GM12878 (cell line): ENCODE results near the gene WDR26. TPM values are rescaled to one million over a fixed set of nuclear protein-coding genes. Genes with fewer than 3 reads are reported as not detected.

Experiments
- BACH1 ChIP-seq: fragments of 450-650 bp; IDR thresholded peaks from 2 replicates; pipeline ENCODE4 v1.6.1; 2017; ENCODE audit warnings: mild to moderate bottlenecking, borderline replicate concordance
- BHLHE40 ChIP-seq, 2 experiments: fragments of 450-650 bp in 1 of 2; IDR thresholded peaks; 2 replicates each; pipeline ENCODE4 v1.6.1; 2011 to 2017; ENCODE audit warnings: low read depth in 2 of 2, borderline replicate concordance in 1 of 2, improper control_type of control experiment in 1 of 2, low read length in 1 of 2, mild to moderate bottlenecking in 1 of 2
- CHD1 ChIP-seq: IDR thresholded peaks from 2 replicates; pipeline ENCODE4 v1.6.1; 2012; ENCODE audit warnings: low read depth, low read length, improper control_type of control experiment
- CHD2 ChIP-seq: IDR thresholded peaks from 2 replicates; pipeline ENCODE4 v1.6.1; 2011; ENCODE audit warnings: low read depth, low read length, improper control_type of control experiment, borderline replicate concordance
- E2F4 ChIP-seq: IDR thresholded peaks from 2 replicates; pipeline ENCODE4 v1.6.1; 2012; ENCODE audit warnings: low read depth, low read length, improper control_type of control experiment
- FOS ChIP-seq: IDR thresholded peaks from 3 replicates; pipeline ENCODE4 v1.6.1; 2011; ENCODE audit warnings: borderline replicate concordance; ENCODE audit not compliant: insufficient read length; ENCODE audit errors: extremely low read depth
- FOXK2 ChIP-seq: fragments of 450-650 bp; IDR thresholded peaks from 2 replicates; pipeline ENCODE4 v1.6.1; 2017; ENCODE audit warnings: mild to moderate bottlenecking, moderate library complexity
- JUND ChIP-seq: IDR thresholded peaks from 2 replicates; pipeline ENCODE4 v1.6.1; 2012; ENCODE audit warnings: low read depth, mild to moderate bottlenecking, low read length, improper control_type of control experiment, moderate library complexity
- LARP7 ChIP-seq: fragments of 450-650 bp; IDR thresholded peaks from 2 replicates; pipeline ENCODE4 v1.6.1; 2017; ENCODE audit warnings: mild to moderate bottlenecking
- MTA3 ChIP-seq: IDR thresholded peaks from 2 replicates; pipeline ENCODE4 v1.6.1; 2012; ENCODE audit warnings: low read length, inconsistent platforms, borderline replicate concordance
- PKNOX1 ChIP-seq: fragments of 450-650 bp; IDR thresholded peaks from 2 replicates; pipeline ENCODE4 v1.6.1; 2016; ENCODE audit warnings: mild to moderate bottlenecking
- PRDM15 ChIP-seq: fragments of 450-650 bp; formaldehyde crosslinking; IDR thresholded peaks from 2 replicates; pipeline ENCODE4 v1.4.0; 2020; ENCODE audit warnings: mild to moderate bottlenecking, moderate library complexity
- SP1 ChIP-seq: IDR thresholded peaks from one replicate; pipeline ENCODE4 v1.6.1; 2011; ENCODE audit warnings: low read depth, low read length
- SPI1 ChIP-seq: IDR thresholded peaks from 2 replicates; pipeline ENCODE4 v1.6.1; 2011; ENCODE audit warnings: low read depth, mild to moderate bottlenecking, low read length, moderate library complexity, borderline replicate concordance; ENCODE audit not compliant: insufficient read depth
- SREBF1 ChIP-seq: IDR thresholded peaks from 2 replicates; pipeline ENCODE4 v1.6.1; 2012; ENCODE audit warnings: mild to moderate bottlenecking, low read length
- YBX1 ChIP-seq: fragments of 450-650 bp; IDR thresholded peaks from 2 replicates; pipeline ENCODE4 v1.6.1; 2016; ENCODE audit warnings: antibody characterized with exemption
- ZNF207 ChIP-seq: fragments of 450-650 bp; IDR thresholded peaks from 2 replicates; pipeline ENCODE4 v1.6.1; 2014; ENCODE audit warnings: antibody characterized with exemption, mild to moderate bottlenecking, borderline replicate concordance
- ZNF274 ChIP-seq: IDR thresholded peaks from one replicate; pipeline ENCODE4 v1.8.0; 2011; ENCODE audit not compliant: insufficient read length, insufficient read depth
- ZNF687 ChIP-seq: fragments of 450-650 bp; IDR thresholded peaks from 2 replicates; pipeline ENCODE4 v1.6.1; 2017; ENCODE audit warnings: mild to moderate bottlenecking, moderate library complexity
- polyA plus RNA-seq, 11 experiments: library from polyadenylated mRNA; depleted of rRNA in 4 of 11; unstranded in 6 of 11; stranded (reverse) in 5 of 11; fragments of >200 nt; fragmentation: Nextera tagmentation in 4 of 11; fragmentation: Illumina TruSeq in 1 of 11; extraction: Ambion mirVana in 4 of 11; extraction: Trizol in 1 of 11; gene quantifications; 1 replicate in 1 of 11; 2 replicates in 10 of 11; pipeline versions ENCODE4 v1.2.1 to v1.2.3, GENCODE V29; 2011 to 2016; ENCODE audit warnings: inconsistent platforms in 2 of 11, missing spikeins in 2 of 11, low read depth in 1 of 11
- total RNA-seq, 4 experiments: library from RNA; depleted of rRNA in 3 of 4; stranded (reverse); fragments of >200 nt in 3 of 4; fragmentation: Illumina TruSeq in 1 of 4; extraction: Trizol in 1 of 4; gene quantifications; 2 replicates each; pipeline versions ENCODE4 v1.2.1 to v1.2.3, GENCODE V29; 2013 to 2021

Gene WDR26
- total and polyA plus RNA-seq, 10 of the 15 experiments (the other 5 are each of a cell fraction or from before 2014, with no cell fraction given), result 6.6 to 47.0 (median 24.4) TPM

- TF ChIP-seq ZNF687 (peak; percentile 66), CHD2 (peak; percentile 16; the same call in 1 of the 2 replicates), FOXK2 (no peak), MTA3 (no peak), ZNF274 (no peak), CHD1 (no peak), LARP7 (peak; percentile 53; the same call in 1 of the 2 replicates), BHLHE40 (IDR thresholded peaks at IDR 0.05; ENCODE audit: borderline replicate concordance in 1 of 2, low read depth in 2 of 2, low read length in 1 of 2) (peak; percentile 98 to 99), SREBF1 (no peak), E2F4 (no peak), SPI1 (no peak), YBX1 (no peak), PKNOX1 (peak; percentile 61), JUND (no peak), ZNF207 (peak; percentile 74), FOS (no peak), PRDM15 (CRISPR knock-in tag) (no peak), SP1 (no peak), BACH1 (0 out of 2 replicates have a peak, but pooled peaks have one; percentile 65)
Measured at GRCh38 chr1:224434691-224435317, at the start of gene WDR26 (continued).
